ENCODE data around the gene PRPH.

GRCh38 chr12:49263400-49263763, 31.6 kb upstream of the PRPH start:
- TF ChIP-seq CTCF (IDR thresholded peaks at IDR 0.05) (no peak), POLR2A (IDR thresholded peaks at IDR 0.05) (no peak)
